ENCODE measurements around the gene EIF2S2.
"Not testable (repeated sequence)": the region's sequence is repeated elsewhere in the genome, so short reads cannot be mapped to it uniquely, and the experiment has no call there.

DNA sequence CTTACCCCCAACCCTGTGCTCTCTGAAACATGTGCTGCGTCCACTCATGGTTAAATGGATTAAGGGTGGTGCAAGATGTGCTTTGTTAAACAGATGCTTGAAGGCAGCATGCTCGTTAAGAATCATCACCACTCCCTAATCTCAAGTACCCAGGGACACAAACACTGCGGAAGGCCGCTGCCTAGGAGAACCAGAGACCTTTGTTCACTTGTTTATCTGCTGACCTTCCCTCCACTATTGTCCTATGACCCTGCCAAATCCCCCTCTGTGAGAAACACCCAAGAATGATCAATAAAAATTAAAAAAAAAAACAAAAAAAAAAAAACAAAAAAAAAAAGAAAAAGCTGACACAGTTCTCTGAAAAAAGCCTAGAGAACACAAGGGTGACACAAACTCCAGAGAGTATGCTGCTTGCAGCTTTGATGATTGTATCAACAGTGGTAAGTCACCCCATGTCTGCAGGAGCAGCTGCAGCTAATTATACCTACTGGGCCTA is 21.4 kb upstream of the EIF2S2 start:
- TF ChIP-seq, protein P1, sequence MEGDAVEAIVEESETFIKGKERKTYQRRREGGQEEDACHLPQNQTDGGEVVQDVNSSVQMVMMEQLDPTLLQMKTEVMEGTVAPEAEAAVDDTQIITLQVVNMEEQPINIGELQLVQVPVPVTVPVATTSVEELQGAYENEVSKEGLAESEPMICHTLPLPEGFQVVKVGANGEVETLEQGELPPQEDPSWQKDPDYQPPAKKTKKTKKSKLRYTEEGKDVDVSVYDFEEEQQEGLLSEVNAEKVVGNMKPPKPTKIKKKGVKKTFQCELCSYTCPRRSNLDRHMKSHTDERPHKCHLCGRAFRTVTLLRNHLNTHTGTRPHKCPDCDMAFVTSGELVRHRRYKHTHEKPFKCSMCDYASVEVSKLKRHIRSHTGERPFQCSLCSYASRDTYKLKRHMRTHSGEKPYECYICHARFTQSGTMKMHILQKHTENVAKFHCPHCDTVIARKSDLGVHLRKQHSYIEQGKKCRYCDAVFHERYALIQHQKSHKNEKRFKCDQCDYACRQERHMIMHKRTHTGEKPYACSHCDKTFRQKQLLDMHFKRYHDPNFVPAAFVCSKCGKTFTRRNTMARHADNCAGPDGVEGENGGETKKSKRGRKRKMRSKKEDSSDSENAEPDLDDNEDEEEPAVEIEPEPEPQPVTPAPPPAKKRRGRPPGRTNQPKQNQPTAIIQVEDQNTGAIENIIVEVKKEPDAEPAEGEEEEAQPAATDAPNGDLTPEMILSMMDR (IDR thresholded peaks at IDR 0.05), result not testable (repeated sequence)
- TF ChIP-seq EZH2 (IDR thresholded peaks at IDR 0.05), result not testable (repeated sequence)
